GM19397 (cell line): ENCODE results near the gene KRT5.
"Not testable (repeated sequence)": the region's sequence is repeated elsewhere in the genome, so short reads cannot be mapped to it uniquely, and the experiment has no call there.

ENCODE experiments used
- ATAC-seq: cut with Tn5 transposase; IDR thresholded peaks from one replicate; pipeline ENCODE4 v1.9.1; 2021; ENCODE audit warnings: mild to moderate bottlenecking, moderate library complexity; ENCODE audit not compliant: unreplicated experiment

Gene KRT5

GRCh38 chr12:52522346-52523011, 2.3 kb upstream of the KRT5 start:
- no peak for ATAC-seq

- ATAC-seq, result no peak
These were observed 1.5 kb upstream of the KRT5 start for GRCh38 chr12:52521568-52522266.

- ATAC-seq, result no peak
These were observed 977 bp upstream of the KRT5 start for GRCh38 chr12:52521175-52521567.

- no peak for ATAC-seq
These were observed 849 bp downstream of the KRT5 start for GRCh38 chr12:52519387-52519703.

- ATAC-seq, result no peak
These were observed 1.4 kb downstream of the KRT5 start for GRCh38 chr12:52518574-52519386.

- no peak for ATAC-seq
These were observed 2.3 kb downstream of the KRT5 start for GRCh38 chr12:52517888-52518287.

GRCh38 chr12:52517005-52517835, 3.0 kb downstream of the KRT5 start:
- ATAC-seq, result no peak

GRCh38 chr12:52515927-52516831, 4.0 kb downstream of the KRT5 start:
- ATAC-seq, result no peak

GRCh38 chr12:52515319-52515646, 4.9 kb downstream of the KRT5 start:
- ATAC-seq, result no peak

- ATAC-seq, result no peak
These were observed 5.5 kb downstream of the KRT5 start for GRCh38 chr12:52514471-52515318.

GRCh38 chr12:52513736-52514135, 6.5 kb downstream of the KRT5 start:
- no peak for ATAC-seq

- no peak for ATAC-seq
These were observed 12.0 kb downstream of the KRT5 start for GRCh38 chr12:52508211-52508610.

- no peak for ATAC-seq
These were observed 13.1 kb downstream of the KRT5 start for GRCh38 chr12:52506858-52507715.

GRCh38 chr12:52502877-52503276, 17.3 kb downstream of the KRT5 start:
- ATAC-seq, result no peak

GRCh38 chr12:52501490-52501889, 18.7 kb downstream of the KRT5 start:
- no peak for ATAC-seq

- not testable (repeated sequence) for ATAC-seq
These were observed 19.6 kb downstream of the KRT5 start for GRCh38 chr12:52500574-52500973.

- no peak for ATAC-seq
These were observed 20.2 kb downstream of the KRT5 start for GRCh38 chr12:52499806-52500560.

- ATAC-seq, result no peak
These were observed 21.2 kb downstream of the KRT5 start for GRCh38 chr12:52498946-52499345.
